HG02678 (cell line): Measurements from ENCODE around the gene DSG2.

Experiments
- ATAC-seq: cut with Tn5 transposase; IDR thresholded peaks from one replicate; pipeline ENCODE4 v1.9.1; 2021; ENCODE audit warnings: mild to moderate bottlenecking, moderate library complexity; ENCODE audit not compliant: unreplicated experiment

The DSG2 gene

GRCh38 chr18:31554776-31555175 lies 56.8 kb downstream of the DSG2 start:
- no peak for ATAC-seq

- ATAC-seq, result peak; percentile 80
Measured at GRCh38 chr18:31555971-31556747, 58.2 kb downstream of the DSG2 start.

GRCh38 chr18:31557446-31557845 lies 59.5 kb downstream of the DSG2 start:
- no peak for ATAC-seq

- no peak for ATAC-seq
Measured at GRCh38 chr18:31558567-31558966, 60.6 kb downstream of the DSG2 start.

GRCh38 chr18:31562726-31563125 lies 64.7 kb downstream of the DSG2 start:
- ATAC-seq, result no peak

- no peak for ATAC-seq
Measured at GRCh38 chr18:31563778-31564177, 65.8 kb downstream of the DSG2 start.

- ATAC-seq, result no peak
Measured at GRCh38 chr18:31565345-31565744, 67.4 kb downstream of the DSG2 start.

- no peak for ATAC-seq
Measured at GRCh38 chr18:31565782-31566512, 68.0 kb downstream of the DSG2 start.

GRCh38 chr18:31566576-31567306 lies 68.8 kb downstream of the DSG2 start:
- no peak for ATAC-seq

- no peak for ATAC-seq
Measured at GRCh38 chr18:31572368-31572767, 74.4 kb downstream of the DSG2 start.

GRCh38 chr18:31573051-31573450 lies 75.1 kb downstream of the DSG2 start:
- no peak for ATAC-seq

GRCh38 chr18:31574359-31574758 lies 76.4 kb downstream of the DSG2 start:
- ATAC-seq, result no peak

- no peak for ATAC-seq
Measured at GRCh38 chr18:31575515-31576257, 77.7 kb downstream of the DSG2 start.

GRCh38 chr18:31576670-31577069 lies 78.7 kb downstream of the DSG2 start:
- ATAC-seq, result peak; percentile 73

GRCh38 chr18:31577195-31577594 lies 79.2 kb downstream of the DSG2 start:
- ATAC-seq, result peak; percentile 34

- ATAC-seq, result no peak
Measured at GRCh38 chr18:31578126-31578525, 80.1 kb downstream of the DSG2 start.

GRCh38 chr18:31579375-31579774 lies 81.4 kb downstream of the DSG2 start:
- ATAC-seq, result no peak

GRCh38 chr18:31581498-31582197 lies 83.7 kb downstream of the DSG2 start:
- ATAC-seq, result no peak

- no peak for ATAC-seq
Measured at GRCh38 chr18:31583185-31583854, 85.3 kb downstream of the DSG2 start.

- no peak for ATAC-seq
Measured at GRCh38 chr18:31585991-31586390, 88.0 kb downstream of the DSG2 start.
